ENCODE data around the gene RPTOR.

- TF ChIP-seq SPI1 (IDR thresholded peaks at IDR 0.05; ENCODE audit: low read depth, low read length) (no peak), POLR2A (IDR thresholded peaks at IDR 0.05; ENCODE audit: low read depth, low read length) (no peak), POLR2AphosphoS5 (IDR thresholded peaks at IDR 0.05; ENCODE audit: low read depth, low read length) (no peak), POU2F2 (IDR thresholded peaks at IDR 0.05; ENCODE audit: low read depth, low read length) (no peak), TAF1 (IDR thresholded peaks at IDR 0.05; ENCODE audit: low read depth, low read length) (no peak), PAX5 (IDR thresholded peaks at IDR 0.05; ENCODE audit: insufficient read depth, low read length, severe bottlenecking) (no peak)
These were observed 312.5 kb downstream of the RPTOR start for GRCh38 chr17:80856863-80857755.

Data from GM12891 (cell line).